Stimulated activated CD4-positive, alpha-beta T cell treated with anti-CD3 and anti-CD28 coated beads, Interleukin-1b, Interleukin-23, amount 100 ng/mL, for 4 hours (primary cell): ENCODE results near the gene THSD7B.

Source experiments
- DNase-seq, 2 donors: peaks; one replicate each; pipeline ENCODE4 v3.0.0-alpha.2; 2020; ENCODE audit warnings: low read depth in 2 of 2

Gene THSD7B

DNA sequence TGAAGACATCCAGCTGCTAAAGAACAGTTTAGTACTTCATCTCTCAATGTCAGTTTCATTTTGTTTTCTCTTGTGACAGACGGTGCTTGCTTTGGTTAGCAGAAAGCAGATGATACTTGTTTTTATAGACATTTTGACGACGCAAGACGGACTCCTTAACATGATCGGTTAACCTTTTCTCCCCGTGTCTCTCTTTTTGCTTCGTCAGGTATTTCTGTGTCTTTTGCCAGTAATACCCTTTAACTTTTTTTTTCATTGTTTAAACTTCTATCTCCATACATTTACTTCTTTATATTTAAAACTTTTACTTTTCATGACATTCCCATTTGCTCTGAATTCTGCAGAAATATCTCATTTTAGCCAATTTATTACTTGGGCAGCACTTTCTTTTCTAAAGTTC lies 57.9 kb downstream of the THSD7B start:
- no peak for DNase-seq

DNA sequence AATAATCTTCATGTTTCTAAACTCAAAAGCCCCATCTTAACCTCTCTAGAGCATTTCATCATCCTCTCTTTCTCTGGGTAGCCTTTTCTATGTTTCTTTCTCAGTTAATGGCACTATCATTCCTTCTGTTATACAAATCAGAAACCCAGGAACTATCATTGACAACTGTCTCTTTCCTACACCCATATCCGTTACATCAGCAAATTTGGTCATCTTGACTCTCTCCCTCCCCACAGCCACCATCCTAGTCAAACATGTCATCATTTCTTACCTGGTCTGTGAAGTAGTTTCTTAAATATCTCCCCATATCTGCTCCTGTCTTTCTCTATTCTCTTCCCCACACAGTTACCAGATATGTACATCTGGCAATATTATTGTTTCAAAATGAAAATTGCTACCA lies 62.8 kb downstream of the THSD7B start:
- no peak for DNase-seq

DNA sequence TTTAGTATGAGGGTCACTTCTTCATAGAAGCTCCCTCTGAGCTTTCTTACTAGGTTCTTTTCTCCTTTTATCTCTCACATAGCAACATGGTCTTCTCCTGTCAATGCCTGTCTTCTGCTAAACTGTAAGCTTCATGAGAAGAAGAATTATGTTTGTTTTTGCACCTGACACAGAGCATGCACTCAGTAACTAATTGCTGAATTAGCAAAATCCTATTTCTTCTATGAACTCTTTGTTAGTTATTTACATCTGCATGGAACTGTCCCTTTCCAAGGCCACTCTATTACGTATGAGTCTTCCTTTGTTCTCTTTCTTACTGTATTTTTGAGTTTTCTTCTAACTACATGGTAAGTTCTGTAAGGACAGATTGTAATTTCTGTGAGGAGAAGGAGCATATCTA lies 63.4 kb downstream of the THSD7B start:
- DNase-seq, result no peak

DNA sequence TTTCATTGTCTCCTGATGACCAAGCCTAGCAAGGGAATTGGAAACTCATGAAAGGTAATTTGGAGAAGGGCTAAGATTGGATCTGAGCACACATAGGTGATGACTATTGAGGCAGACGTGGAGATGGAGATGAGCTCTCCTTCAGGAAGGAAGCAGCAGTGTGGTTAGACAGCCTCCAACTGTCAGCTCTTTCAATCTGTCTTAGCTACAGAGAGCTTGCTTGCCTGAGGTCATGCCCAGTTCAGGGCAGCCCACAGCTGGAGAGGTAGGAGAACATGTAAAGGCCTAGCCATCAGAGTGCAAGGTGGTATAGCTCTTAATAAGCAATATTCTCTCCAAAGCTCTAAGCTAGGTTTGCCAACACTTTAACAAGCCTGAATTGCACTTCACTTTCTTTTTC lies 79.2 kb downstream of the THSD7B start:
- DNase-seq, result no peak

DNA sequence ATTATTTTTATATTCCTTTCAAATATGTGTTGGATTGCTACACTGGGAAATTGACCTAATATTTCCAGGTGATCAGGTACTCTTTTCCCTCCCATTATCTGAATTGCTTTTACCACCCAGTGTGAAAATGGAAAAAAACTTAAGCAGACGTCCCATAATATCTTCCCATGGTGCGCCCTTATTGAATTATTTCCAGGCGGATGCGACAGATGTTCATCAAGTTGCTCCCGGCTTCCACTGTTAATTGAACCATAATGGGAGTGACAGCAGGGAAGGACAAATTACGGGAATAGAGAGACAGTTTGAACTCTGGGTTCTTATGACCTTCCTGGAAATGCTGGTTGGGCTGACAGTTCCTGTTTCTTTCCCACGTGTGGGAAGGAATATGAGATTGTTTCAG lies 93.3 kb downstream of the THSD7B start:
- no peak for DNase-seq

DNA sequence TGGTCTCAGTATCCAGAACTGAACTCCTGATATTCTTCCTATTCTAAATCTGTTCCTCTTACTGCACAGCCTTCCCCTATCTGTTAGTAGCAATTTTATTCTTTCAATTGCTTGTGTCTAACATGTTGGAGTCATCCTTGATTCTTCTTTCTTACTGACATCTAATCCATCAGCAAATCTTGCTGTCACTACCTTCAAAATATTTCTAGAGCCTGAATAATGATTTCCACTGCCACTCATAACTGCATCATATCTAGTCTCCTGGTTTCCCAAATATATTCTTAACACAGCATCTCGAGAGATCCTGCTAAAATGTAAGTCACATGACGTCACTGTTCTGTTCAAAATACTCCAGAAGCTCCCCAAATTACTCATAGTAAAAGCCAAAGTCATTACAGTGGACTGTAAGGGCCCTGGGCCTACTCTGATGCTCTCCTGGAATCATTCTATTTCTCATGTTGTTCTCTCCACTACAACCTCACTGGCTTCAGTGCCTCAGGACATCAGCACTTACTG lies 95.2 kb downstream of the THSD7B start:
- no peak for DNase-seq

DNA sequence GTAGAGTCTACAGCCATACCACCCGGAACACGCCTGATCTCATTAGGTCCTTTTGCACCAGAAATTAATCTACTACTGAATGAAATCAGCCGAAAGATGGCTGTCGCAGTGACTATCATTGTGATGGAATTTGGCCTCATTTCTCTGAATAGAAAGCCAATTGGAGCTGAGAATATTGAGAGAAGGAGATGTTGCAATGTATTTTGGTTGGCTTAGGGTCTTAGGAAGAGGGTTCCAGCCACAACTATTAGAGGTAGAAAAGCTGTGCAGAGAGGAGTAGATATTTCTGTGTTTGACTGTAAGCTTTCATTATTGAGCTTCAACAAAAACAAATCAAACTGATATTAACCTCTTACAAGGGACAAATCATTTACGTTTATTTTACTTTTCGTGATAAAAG lies 98.1 kb downstream of the THSD7B start:
- no peak for DNase-seq

DNA sequence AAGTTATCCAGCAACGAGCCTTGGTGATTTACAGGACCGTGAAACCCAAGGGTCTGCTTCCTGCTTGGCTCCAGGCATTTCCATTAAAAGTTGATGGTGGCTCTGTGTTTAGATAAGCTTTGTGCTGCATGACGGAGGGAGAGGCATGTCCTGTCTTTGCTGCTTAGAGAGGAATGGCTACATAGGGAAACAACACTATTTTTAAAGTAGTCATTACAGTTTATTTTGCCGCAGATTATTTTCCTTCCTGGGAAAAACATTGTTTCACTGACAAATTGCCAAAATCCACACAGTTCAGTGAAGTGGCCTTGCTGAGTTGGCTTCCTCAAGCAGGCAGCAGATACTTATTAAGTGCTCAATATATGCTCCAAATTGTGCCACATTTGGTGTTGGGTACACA lies 98.5 kb downstream of the THSD7B start:
- DNase-seq, result no peak

DNA sequence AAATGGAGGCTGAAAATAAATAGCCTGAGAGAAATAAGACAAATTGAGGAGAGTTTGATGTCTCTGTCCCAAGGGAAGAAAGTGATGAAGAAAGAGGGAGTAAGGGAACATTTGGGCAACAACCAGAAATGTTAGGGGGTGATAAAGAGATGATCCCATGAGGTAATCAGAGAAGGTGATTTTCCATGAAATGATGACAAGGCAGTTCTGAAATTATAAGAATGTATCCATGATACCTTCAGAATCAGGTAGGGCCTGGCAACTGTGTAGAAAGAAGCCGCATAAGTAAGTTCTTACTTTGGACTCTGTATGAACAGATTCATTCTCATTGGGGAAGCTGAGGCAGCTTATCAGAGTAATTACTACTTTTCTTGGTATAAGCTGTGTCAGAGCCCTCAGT lies 106.1 kb downstream of the THSD7B start:
- no peak for DNase-seq

DNA sequence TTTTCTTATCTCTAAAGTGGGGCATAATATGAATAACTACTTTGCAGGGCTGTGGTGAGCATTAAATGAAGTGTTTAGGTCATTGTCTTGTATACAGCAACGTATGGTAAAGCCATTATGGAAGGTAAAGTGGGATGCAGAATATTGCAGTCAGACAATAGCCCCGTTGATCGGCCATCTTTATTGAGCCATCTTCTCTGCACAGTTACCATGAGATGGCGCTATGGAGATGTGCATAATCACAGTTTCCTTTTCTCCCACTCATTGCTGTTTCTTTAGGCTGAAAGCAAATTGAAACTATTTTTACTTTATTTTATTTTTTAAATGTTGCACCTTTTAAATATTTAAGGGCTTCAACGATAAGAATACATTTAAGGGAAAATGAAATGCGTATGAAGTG lies 108.9 kb downstream of the THSD7B start:
- no peak for DNase-seq

DNA sequence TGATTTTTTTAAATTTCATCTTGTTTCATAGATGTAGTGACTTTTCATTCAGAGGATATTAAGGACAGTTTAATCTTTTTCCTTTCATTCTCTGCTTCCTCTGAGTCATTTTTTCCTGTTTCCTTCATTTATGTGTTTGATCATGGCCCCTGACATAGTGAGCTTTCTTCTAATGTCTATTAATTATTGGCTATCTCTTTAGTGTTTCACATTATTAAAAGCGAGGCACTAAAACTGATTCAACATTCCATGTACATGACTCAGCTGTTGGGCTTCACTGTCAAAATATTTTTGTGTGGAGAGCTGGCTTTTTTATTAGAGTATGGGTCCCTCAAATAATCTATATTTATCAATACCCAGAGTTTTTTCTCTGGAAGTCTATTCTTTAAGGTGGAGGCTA lies 125.8 kb downstream of the THSD7B start:
- no peak for DNase-seq

DNA sequence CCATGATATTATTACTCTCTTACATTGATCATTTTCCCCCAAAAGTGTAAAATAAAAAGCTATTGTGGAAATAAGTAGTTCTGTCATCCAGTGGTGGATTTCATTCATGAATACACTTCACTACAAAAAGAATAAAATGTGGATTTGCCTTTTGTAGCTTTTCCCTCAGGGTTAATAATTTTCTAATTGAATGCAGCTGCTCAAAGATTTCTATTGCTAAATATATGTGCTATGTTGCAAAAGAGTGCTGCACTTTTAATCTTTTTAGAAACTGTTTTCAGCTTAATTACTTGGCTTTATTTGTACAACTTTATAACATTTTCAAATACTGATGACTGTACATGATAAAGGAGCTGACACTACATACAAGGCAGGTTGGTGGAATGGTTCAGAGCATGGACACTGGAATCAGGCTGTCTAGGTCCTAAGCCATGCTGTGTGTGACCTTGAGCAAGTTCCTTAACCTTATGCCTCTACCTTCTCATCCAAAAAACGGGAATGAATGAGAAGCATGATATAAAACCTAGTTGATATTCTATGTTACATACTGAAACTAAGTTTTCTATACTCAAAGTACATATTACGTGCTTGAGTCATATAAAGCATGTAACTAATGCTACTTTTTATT lies 128.8 kb downstream of the THSD7B start:
- no peak for DNase-seq

DNA sequence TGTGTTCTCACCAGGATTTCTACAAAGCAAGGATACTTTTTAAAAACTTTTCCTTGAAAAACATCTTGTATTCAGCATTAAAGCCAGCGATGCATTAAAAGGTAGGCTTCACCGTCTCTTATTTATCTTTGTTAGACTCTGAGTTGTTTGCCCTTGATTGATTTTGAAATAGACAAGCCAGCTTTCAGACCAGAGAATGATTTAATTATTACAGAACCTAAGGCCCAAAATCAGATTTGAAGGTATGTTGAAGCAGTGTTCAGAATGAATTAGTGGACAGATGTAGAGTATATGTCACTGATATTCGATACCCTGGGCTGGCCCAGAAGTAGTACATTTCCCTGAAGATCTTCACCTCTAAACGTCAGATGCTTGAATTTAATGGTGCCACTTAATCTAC lies 136.4 kb downstream of the THSD7B start:
- DNase-seq, result no peak

DNA sequence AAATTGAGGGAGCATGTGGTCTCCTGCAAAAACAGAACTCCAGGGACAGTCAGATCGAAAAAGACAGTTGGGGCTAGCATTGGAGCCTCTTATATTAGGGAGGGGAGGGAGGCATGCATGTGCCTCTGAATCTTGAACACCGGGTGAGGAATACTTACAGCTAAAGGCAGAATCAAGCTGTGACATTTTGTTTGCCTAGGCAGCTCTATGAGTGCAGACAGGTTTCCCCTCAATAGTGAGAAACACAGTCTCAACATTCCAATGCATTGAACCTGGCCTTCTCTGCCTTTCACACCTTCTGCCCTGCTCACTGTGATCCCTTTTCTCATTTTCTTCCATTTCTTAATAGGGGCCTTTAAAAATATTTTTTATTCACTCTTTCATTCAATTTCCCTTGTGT lies 140.4 kb downstream of the THSD7B start:
- no peak for DNase-seq

DNA sequence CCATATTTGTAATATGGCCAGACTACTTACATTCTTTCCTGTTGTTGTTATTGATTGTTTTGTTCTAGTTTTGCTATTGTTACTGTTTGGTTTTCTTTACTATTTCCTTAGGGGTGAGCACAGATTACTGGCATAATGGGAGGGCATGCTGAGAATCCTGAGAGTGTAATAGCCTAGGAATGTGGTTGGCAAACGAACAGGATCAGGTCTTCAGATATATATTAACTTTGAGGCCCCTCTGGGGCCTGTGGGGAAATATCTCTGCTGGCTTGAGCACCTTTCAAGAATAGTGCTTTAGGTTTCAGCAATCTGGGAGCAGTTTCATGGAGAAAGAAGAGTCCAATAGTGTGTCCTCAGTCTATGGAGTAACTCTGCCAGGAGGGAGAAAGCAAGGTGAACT lies 144.4 kb downstream of the THSD7B start:
- no peak for DNase-seq

DNA sequence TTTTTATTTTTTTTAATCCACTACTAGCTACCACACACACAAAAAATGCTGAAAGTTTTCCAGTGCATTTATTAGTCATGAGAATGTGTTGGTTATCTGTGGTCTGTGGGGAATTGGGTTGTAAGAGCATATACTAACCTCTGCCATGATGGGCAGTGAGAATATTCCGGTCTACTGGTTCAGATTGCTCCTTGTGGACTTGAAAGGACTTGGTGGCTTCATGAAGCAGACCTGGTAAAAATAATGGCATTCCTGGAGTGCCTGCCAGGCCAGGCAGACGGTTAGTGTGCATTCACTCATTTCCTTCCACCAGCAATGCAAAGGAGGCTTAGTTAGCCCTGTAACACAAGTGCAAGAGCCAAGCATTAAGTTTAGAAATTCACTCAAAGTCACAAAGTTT lies 150.8 kb downstream of the THSD7B start:
- no peak for DNase-seq

DNA sequence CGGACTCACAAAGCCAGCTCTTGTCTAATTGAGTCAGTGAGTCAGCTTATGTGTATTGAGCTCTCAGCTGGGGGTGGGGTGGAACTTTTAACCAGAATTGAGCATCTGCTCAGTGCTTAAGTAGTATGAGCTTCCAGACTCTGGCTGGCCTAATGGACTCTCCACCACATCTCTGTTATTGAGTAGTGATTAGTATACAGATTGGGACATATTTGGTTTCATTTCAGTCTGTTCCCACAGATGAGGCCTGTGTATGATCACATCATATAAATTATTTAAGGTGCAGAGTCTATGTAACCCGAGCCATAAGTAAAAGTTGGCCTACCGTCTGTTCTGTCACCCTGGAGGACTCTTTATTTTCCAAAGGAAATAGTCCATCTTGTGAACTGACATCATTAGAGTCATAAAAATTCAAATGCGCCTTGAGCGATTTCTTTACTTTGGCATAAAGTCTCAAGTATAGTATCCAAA lies 152.1 kb downstream of the THSD7B start:
- DNase-seq, result no peak

DNA sequence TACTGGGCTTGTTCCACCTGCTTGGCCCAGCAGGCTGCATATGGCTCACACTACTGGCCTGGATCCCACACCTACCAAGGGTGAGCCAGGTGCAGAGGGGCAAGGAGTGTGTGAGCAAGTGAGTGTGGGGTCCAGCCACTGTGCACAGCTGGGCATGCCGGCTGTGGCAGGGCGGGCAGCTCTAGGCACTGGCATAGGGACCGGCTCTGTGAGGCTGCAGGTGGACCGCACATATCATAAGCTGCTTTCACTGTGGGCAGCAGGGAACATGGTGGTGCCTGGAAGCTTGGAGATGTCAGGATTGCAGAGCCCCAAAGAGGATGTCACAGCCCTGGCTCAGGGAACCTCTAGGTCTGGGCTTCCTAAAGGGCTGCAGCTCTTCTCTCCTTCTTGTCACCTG lies 154.3 kb downstream of the THSD7B start:
- no peak for DNase-seq

DNA sequence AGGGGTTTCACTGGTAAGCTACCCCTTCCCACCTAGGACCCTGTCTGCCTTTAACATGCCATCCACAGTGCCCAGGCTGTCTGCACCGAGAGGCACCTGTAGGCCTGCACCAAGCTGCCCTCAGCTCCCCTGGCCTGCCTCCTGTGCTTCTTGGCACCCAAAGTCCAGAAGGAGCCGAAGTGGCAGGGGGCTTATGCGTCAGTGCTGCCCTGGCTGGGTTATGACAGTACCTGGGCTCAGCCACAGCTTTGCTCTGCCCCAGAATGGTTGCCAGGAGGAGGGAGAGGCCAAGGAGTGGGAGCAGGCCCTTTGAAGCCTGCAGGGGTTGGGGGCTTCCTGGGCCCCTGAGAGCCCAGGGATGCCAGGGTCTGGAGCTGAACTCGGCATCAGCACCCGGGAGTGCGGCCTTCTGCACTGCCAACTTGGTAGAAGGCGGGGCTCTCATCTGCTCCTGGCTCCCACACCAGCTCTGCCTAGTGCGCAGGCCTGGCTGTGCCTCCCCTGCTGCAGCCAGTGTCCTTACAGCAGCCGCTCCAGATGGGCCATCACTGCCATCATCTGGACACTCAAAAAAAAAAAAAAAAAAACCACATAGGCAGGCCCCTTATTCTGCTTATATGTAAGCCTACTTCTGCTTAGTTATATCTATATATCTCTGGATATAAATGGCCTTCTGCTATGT lies 155.4 kb downstream of the THSD7B start:
- no peak for DNase-seq

DNA sequence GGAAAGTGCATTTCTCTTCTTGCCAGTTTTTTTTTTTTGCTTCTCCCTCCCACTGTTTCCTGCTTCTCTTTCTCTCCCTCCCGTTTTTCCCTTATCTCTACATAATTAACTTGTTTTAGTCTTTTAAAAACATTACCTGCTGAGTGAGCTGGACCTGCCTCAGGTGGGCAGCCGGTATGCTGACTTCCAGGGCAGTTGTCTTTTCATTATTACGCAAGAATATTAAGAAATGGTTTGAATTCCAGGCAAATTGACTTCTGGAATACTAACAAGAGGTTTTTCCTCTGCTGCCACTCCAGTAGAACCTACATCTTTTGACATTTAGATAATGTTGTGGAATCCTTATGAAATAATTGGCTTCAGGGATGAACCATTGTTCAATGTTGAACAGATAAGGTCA lies 161.8 kb downstream of the THSD7B start:
- no peak for DNase-seq

DNA sequence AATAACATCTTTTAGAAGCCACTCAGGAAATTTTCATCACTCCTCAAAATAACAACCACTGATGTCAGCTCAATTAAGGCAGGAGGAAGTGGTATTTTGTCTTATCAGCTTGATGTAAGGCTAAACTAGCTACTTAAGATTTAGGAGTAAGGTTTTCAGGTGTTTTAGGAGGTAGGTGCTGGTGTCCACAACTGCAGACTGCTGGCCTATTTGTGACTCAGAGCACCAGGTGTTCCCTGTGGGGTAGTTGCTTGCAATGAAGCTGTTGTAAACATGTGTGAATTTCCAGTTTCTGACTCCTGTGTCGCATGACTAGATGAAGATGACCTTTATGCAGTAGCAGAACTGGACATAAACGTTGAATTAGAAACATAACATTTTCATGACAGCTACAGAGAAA lies 164.2 kb downstream of the THSD7B start:
- DNase-seq, result no peak

DNA sequence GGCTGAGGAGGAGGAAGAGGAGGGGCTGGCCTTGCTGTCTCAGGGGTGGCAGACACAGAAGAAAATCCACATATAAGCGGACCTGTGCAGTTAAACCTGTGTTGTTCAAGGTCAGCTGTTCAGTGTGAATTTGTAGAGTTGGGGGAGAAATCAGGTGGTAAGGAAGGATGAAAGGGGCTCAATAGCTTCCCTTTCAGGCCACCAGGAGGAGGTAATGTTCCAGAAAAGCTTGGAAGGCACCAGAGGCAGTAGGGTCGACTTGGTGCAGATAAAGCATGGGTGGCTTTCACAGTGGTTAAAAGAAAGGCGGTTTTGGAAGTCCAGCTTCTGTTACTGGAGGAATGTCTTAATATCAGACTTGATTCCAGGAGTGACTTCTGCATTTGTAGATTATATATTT lies 167.4 kb downstream of the THSD7B start:
- no peak for DNase-seq

DNA sequence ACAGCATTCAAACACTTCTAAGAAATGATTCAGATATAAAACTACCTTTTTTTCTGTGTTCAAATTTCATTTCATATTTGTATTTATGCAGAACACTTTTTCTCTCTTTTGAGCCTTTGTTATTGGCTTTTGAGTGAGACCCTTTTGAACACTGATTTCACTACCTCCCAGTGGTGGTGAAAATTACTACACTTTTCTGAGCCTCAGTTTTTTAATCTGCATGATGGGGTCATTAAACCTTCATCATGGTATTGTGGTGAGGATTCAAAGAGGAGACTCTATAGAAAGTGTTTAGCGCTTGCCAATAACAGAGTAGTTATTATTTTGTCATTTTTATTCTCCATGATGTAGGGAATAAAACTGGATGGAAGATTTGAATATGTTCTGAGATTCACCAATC lies 169.8 kb downstream of the THSD7B start:
- DNase-seq, result no peak

DNA sequence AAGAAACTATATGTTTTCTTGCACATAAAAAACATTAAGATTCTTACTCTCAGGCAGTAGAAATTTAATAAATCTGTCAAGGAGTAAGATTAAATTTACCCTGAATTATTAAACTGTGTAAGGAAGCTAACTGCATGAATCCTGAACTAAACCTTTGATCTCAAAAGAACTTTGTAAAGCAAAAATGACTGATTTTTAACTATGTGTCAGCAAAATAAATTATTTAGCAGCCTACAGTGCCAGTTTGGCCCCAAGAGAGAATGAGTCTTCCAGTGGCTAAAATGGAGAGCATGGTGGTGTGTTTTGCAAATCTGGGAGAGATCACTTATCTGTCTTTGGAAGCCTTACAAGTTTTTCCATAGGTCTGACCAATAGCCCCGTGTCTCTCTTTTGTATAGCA lies 190.7 kb downstream of the THSD7B start:
- no peak for DNase-seq
